Neuron (in vitro differentiated cells): Measurements from ENCODE around the gene IPO4.

Experiments used
- H2AFZ ChIP-seq: one replicate; pipeline ENCODE4 v1.6.1; 2013; ENCODE audit warnings: low read depth, mild to moderate bottlenecking, inconsistent platforms, low read length, moderate library complexity
- H3K27me3 ChIP-seq: one replicate; pipeline ENCODE4 v1.6.1; 2013; ENCODE audit warnings: low read length; ENCODE audit not compliant: insufficient read depth
- H3K36me3 ChIP-seq: one replicate; pipeline ENCODE4 v1.6.1; 2013; ENCODE audit warnings: low read length; ENCODE audit not compliant: insufficient read depth
- H3K4me1 ChIP-seq: one replicate; pipeline ENCODE4 v1.6.1; 2013; ENCODE audit warnings: low read length; ENCODE audit not compliant: insufficient read depth
- H3K4me3 ChIP-seq: 2 replicates; pipeline ENCODE4 v1.5.1; 2013; ENCODE audit warnings: mild to moderate bottlenecking, low read length, moderate library complexity
- H3K9me3 ChIP-seq: one replicate; pipeline ENCODE4 v1.6.1; 2013; ENCODE audit warnings: low read length

IPO4 gene, protein sequence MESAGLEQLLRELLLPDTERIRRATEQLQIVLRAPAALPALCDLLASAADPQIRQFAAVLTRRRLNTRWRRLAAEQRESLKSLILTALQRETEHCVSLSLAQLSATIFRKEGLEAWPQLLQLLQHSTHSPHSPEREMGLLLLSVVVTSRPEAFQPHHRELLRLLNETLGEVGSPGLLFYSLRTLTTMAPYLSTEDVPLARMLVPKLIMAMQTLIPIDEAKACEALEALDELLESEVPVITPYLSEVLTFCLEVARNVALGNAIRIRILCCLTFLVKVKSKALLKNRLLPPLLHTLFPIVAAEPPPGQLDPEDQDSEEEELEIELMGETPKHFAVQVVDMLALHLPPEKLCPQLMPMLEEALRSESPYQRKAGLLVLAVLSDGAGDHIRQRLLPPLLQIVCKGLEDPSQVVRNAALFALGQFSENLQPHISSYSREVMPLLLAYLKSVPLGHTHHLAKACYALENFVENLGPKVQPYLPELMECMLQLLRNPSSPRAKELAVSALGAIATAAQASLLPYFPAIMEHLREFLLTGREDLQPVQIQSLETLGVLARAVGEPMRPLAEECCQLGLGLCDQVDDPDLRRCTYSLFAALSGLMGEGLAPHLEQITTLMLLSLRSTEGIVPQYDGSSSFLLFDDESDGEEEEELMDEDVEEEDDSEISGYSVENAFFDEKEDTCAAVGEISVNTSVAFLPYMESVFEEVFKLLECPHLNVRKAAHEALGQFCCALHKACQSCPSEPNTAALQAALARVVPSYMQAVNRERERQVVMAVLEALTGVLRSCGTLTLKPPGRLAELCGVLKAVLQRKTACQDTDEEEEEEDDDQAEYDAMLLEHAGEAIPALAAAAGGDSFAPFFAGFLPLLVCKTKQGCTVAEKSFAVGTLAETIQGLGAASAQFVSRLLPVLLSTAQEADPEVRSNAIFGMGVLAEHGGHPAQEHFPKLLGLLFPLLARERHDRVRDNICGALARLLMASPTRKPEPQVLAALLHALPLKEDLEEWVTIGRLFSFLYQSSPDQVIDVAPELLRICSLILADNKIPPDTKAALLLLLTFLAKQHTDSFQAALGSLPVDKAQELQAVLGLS

DNA sequence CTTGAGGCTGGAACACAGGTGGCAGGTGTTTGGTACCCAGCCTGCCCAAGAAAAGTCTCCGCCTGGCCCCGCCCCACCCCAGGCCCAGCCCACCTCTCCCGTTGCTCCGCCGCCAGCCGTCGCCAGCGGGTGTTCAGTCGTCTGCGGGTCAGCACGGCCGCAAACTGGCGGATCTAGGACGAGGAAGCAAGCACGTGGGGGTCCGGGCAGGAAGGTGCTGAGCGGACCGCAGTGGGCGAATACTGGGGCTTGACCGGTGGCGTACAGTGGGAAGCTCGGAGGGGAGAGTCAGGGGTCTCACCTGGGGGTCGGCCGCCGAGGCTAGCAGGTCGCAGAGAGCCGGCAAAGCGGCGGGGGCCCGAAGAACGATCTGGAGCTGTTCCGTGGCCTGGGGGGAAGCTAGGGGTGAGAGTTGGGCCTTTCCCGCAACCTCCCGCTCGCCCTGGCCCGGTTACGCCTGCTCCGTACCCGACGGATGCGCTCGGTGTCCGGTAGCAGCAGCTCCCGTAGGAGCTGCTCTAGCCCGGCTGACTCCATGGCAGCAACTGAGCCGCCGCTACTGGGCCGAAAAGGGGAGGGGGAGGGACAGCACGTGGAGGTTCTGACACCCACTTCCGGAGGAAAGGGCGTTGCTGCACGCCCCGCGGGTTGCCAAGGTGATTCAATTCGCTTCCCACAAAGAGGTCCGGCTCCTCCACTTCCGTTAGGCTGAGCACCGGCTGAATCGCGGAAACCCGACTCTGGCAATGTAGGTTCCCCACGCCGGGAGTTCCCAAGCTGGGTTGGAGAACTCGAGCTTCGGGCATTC, at the start of gene IPO4:
TSS of gene IPO4 (minus strand) at position 566 of the 808 bp plus-strand sequence. CDS start at position 537, 29 bp downstream.
- H3K36me3 ChIP-seq: peaks cover 58% of the 10 kb centered on the region
- H3K27me3 ChIP-seq: no peaks in the 10 kb centered on the region
- peaks cover 23% of the 10 kb centered on the region for H3K4me1 ChIP-seq
- no peak within 1 kb of the TSS for H2AFZ ChIP-seq
- H3K9me3 ChIP-seq: no peaks in the 10 kb centered on the region
- peak within 1 kb of the TSS; percentile 69 for H3K4me3 ChIP-seq

DNA sequence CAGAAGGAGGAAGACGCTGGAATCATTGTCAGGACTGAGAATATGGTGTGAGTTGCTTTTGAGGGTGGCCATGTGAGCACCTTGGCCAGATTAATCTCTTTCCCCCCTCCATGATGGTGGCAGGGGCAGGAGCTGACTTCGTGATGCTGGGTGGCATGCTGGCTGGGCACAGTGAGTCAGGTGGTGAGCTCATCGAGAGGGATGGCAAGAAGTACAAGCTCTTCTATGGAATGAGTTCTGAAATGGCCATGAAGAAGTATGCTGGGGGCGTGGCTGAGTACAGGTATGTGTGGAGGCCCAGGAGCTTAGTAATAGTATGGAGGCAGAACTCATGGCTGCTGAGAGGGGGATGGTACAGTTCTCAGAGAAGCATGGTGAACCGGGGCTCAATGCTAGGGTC, 49.5 kb upstream of the IPO4 start:
- no peak overlapping the region for H3K4me3 ChIP-seq
- H3K4me1 ChIP-seq: peaks cover 32% of the 10 kb centered on the region
- H3K9me3 ChIP-seq: no peaks in the 10 kb centered on the region
- H2AFZ ChIP-seq: no peak overlapping the region
- peaks cover 60% of the 10 kb centered on the region for H3K36me3 ChIP-seq
- no peaks in the 10 kb centered on the region for H3K27me3 ChIP-seq

DNA sequence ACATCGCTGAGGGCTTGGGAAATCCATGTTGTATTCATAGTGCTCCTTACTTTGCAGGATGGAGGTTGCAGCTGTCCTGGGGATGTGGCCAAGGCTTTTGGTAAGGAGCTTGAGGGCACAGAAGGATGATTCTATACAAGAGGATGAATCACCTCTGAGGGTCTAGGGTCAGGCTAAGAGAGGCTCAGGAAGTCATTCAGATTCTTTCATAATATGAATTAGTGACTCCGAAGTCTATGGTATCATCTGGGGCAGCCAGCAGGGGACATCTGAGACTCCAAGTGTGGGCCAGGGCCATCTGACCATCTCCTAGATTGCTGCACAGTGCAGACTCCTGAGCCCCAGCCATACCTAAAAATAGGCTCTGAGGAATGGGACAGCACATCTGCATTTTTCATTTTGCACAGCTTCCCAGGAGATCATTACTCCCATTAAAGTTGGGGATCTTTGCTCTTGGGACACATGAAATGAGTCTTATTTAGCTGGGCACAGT, 48.9 kb upstream of the IPO4 start:
- Histone ChIP-seq H3K4me3 (no peak overlapping the region), H3K9me3 (no peaks in the 10 kb centered on the region), H3K4me1 (peaks cover 35% of the 10 kb centered on the region), H3K27me3 (no peaks in the 10 kb centered on the region), H3K36me3 (peaks cover 60% of the 10 kb centered on the region), H2AFZ (no peak overlapping the region)

DNA sequence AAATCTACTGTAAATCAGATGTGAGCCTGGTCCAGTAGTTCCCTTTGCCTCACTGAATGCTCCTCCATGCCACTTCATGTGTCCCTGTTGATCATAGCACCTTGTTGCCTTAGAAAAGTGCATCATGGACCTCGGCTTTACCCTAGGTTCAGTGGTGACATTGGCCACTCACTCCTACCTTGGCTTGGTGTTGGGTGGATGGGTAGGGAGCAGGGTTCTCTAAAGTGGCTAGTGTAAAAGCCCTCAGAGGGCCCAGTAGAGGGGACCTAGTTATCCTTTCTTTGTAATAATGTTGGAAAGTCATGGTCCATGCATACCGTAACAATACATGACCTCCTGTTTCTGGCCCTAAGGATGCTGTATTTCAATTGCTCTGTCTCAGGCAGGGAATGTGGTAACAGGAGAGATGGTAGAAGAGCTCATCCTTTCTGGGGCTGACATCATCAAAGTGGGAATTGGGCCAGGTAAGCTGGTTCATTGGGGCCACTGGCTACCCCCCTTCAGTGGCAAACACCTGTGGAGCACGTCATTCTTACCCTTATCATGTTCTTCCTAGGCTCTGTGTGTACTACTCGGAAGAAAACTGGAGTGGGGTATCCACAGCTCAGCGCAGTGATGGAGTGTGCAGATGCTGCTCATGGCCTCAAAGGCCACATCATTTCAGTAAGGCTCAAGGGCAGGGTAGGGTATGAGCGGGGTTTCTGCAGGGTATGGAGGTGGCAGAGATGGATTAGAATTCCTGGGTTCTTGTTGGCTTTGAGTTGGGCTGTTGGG, 48.3 kb upstream of the IPO4 start:
- no peak overlapping the region for H2AFZ ChIP-seq
- H3K4me1 ChIP-seq: peaks cover 34% of the 10 kb centered on the region
- no peaks in the 10 kb centered on the region for H3K27me3 ChIP-seq
- H3K36me3 ChIP-seq: peaks cover 60% of the 10 kb centered on the region
- no peaks in the 10 kb centered on the region for H3K9me3 ChIP-seq
- no peak overlapping the region for H3K4me3 ChIP-seq

DNA sequence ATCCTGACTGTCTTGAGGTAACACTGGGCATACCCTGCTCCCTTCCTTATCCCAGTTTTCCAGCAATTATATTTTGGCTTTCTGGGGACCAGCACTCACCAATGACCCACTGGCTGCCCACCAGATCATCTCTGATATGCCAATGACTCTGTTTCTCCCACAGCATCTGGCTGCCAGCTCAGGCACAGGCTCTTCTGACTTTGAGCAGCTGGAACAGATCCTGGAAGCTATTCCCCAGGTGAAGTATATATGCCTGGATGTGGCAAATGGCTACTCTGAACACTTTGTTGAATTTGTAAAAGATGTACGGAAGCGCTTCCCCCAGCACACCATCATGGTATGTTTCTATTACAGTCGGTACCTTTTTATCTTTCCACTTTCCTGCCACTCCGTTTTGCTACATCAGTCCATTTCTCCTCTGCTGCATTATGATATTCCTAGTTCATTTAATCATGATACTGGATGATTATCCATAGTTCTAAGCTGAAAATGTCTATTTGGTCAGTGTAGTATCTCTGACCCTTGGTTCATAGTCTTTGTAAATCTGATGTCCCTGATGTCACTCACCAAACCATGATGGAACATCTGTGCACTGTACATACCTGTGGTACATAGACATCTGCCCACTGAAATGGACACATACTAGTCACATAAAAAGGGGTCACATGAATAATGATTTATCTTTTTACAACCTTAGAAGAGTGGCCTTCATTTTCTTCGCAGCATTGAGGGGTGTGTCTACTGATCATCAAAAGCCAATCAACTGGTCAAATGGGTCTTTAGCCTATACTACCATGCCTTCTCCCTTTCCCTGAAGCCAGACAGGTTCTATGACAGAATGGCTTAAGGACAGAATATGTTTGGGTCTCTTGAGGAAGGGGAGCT, 47.4 kb upstream of the IPO4 start:
- Histone ChIP-seq H3K36me3 (peaks cover 58% of the 10 kb centered on the region), H3K9me3 (no peaks in the 10 kb centered on the region), H3K4me3 (no peak overlapping the region), H2AFZ (no peak overlapping the region), H3K4me1 (peaks cover 32% of the 10 kb centered on the region), H3K27me3 (no peaks in the 10 kb centered on the region)

DNA sequence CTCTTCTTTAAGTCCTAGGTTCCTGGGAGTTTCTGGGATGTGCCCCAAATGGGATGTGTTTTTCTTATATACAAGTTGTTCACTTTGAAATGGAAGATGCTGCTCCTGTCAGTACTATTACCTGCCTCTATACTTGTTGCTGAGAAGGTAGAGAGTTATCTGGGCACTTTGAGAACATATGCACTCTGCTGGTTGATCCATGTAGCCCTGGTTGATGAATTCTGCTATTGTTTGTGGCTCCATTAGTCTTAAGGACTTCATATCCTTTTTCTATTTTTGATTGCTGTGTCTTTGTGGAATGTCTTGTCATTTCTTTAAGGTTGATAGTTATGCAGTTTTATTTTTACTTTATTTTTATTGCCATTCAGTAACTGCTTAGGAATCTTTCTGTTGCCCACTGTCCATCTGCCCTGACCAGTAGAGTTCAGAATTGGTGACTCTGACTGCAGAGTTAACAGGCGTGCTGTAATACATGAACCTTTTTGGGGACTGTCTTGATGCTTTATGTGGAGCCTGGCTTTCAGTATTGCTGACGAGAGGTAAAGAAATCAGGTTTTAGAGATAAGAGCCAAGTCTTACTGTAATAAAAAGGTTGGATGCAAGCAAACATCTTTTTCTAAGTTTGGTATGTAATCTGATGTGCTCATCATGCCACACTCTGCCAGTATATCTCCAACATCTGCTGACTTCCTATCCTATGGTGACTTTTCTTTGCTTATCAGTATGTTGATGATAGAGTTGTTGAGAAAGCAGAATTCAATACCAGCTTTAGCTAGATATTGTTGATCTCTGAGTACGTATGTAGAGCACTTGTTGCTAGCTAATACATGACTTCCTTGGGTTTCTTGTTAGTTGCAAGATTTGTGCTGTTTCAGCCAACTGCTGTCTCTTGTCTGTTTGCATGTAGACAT, 45.7 kb upstream of the IPO4 start:
- H3K4me3 ChIP-seq: no peak overlapping the region

DNA sequence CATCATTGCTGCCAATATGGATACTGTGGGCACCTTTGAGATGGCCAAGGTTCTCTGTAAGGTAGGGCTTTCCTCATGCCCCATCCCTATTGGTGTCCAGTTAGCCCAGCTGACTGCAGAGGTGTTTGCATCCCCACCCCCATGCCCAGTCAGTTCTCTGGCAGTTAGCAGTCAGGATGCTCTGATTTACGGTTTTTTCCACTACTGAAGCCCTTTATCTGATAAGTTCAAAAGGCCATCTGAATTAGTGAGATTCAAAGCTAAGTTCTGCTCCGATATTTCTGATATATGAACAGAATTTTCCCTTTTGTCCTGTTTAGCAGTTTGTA, 44.9 kb upstream of the IPO4 start:
- no peaks in the 10 kb centered on the region for H3K27me3 ChIP-seq
- H3K9me3 ChIP-seq: no peaks in the 10 kb centered on the region
- peaks cover 22% of the 10 kb centered on the region for H3K4me1 ChIP-seq
- H3K4me3 ChIP-seq: peak overlapping the region; percentile 67
- no peak overlapping the region for H2AFZ ChIP-seq
- peaks cover 34% of the 10 kb centered on the region for H3K36me3 ChIP-seq

More for the DNA sequence above, 45.7 kb upstream of the IPO4 start:
- H3K27me3 ChIP-seq: no peaks in the 10 kb centered on the region
- no peaks in the 10 kb centered on the region for H3K9me3 ChIP-seq
- peaks cover 41% of the 10 kb centered on the region for H3K36me3 ChIP-seq
- no peak overlapping the region for H2AFZ ChIP-seq
- H3K4me1 ChIP-seq: peaks cover 22% of the 10 kb centered on the region

DNA sequence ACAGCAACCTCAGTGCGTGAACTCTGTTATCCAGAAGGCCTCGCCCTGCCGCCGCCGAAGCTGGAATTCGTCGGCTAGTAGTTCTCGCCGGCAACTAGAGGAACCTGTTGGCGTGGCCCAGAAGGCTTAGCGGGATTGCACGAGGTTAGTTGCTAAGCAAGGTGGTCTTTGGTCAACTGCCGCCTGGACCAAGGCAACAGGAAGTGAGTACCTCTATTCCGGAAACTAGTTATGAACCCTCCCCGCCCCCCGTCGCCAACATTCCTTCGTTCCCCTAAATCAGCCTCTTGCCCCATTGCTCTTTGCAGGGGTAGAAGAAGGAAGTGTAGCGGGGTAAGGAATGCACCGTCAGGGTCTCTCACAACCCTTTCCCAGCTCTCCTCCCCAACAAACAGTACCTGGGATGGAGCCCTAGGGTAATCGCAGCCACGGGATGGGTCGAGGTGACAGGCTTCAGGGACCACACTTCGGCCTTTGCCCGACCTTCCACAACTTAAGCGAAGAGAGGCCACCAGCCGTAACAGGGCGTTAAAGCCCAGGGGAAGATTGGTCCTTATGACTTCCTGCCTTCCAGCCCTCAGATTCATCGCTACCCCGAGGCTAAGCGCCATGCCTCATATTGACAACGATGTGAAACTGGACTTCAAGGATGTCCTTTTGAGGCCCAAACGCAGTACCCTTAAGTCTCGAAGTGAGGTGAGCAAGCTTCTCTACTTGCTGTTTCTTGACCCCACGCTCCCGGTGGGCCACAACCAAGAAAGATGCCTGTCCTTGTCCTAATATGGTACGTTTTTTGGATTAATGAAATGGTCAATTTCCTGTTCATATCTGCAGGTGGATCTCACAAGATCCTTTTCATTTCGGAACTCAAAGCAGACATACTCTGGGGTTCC, 44.3 kb upstream of the IPO4 start, which contains the start of gene GMPR2:
TSS of gene GMPR2 (plus strand) at position 285 of the 893 bp plus-strand sequence. CDS start at position 610, 325 bp downstream.
- Histone ChIP-seq H3K27me3 (no peaks in the 10 kb centered on the region), H3K9me3 (no peaks in the 10 kb centered on the region), H3K4me1 (peaks cover 22% of the 10 kb centered on the region), H3K36me3 (peaks cover 34% of the 10 kb centered on the region), H3K4me3 (peak within 1 kb of the TSS; percentile 67), H2AFZ (peak within 1 kb of the TSS; percentile 23)

DNA sequence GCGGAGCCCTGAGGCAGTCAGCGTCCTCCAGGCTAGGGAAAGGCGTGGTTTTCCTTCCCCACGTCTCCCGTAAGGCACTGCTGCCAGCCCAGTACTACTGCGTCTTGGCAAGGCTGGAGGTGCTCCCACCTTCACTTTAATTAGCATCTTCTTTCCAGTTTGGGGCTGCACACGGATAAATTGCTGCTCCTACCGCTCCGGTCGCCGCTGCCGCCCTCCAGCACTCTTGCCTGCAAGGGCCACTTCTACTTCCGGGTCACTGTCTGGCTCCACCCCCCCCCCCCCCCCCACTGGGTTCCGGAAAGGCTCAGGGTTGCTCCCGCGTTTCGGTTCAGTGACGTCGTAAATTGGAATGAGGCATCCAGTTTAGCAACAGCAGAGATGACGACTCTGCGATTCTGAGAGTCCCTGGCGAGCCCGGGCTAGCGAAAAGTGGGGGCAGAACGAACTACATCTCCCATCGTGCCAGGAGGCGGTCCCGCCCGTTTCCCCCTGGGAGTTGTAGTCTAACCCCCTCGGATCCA, 43.6 kb upstream of the IPO4 start, which contains the start of gene NEDD8:
TSS of gene NEDD8 (minus strand) at position 247 of the 524 bp plus-strand sequence. CDS start at position 147, 100 bp downstream.
- H2AFZ ChIP-seq: peak within 1 kb of the TSS; percentile 23
- no peaks in the 10 kb centered on the region for H3K27me3 ChIP-seq
- H3K9me3 ChIP-seq: no peaks in the 10 kb centered on the region
- peaks cover 22% of the 10 kb centered on the region for H3K4me1 ChIP-seq
- H3K4me3 ChIP-seq: peak within 1 kb of the TSS; percentile 67
- peaks cover 29% of the 10 kb centered on the region for H3K36me3 ChIP-seq
